K562 (cell line): ENCODE data around the gene GABRB3.

Experiments used
- CHD2 ChIP-seq: IDR thresholded peaks from 2 replicates; pipeline ENCODE4 v1.6.1; 2011; ENCODE audit warnings: low read depth, low read length
- HDAC2 ChIP-seq: fragments of 450-650 bp; IDR thresholded peaks from 2 replicates; pipeline ENCODE4 v1.6.1; 2016; ENCODE audit warnings: mild to moderate bottlenecking
- HIVEP1 ChIP-seq: fragments of 250-450 bp; sonication (Bioruptor Pico); IDR thresholded peaks from 2 replicates; pipeline ENCODE4 v1.4.0; 2020; ENCODE audit warnings: mild to moderate bottlenecking
- KAT2B ChIP-seq: IDR thresholded peaks from one replicate; pipeline ENCODE4 v1.6.1; 2012; ENCODE audit warnings: low read depth, mild to moderate bottlenecking, control low read depth, inconsistent platforms, low read length, moderate library complexity
- PHF20 ChIP-seq: fragments of 450-650 bp; IDR thresholded peaks from 2 replicates; pipeline ENCODE4 v1.6.1; 2018; ENCODE audit not compliant: partially characterized antibody
- SOX6 ChIP-seq: fragments of 450-650 bp; IDR thresholded peaks from 2 replicates; pipeline ENCODE4 v1.6.1; 2014; ENCODE audit warnings: mild to moderate bottlenecking
- SRF ChIP-seq, 2 experiments: fragments of 250-450, 450-650 bp in 1 of 2; sonication (Bioruptor Pico) in 1 of 2; sonication (generic) in 1 of 2; formaldehyde crosslinking; IDR thresholded peaks; 2 replicates each; pipeline versions ENCODE4 v1.5.0 to v1.5.1; 2020 to 2022; ENCODE audit warnings: mild to moderate bottlenecking in 1 of 2, missing genetic modification reagents in 1 of 2
- TBP ChIP-seq: optimal IDR thresholded peaks from 2 replicates; pipeline ENCODE3; 2011; ENCODE audit warnings: low read depth, low read length, improper control_type of control experiment
- ZBTB7A ChIP-seq: IDR thresholded peaks from 2 replicates; pipeline ENCODE4 v1.6.1; 2011; ENCODE audit warnings: low read depth, mild to moderate bottlenecking, low read length, moderate library complexity, borderline replicate concordance; ENCODE audit not compliant: control insufficient read depth
- ZNF274 ChIP-seq: IDR thresholded peaks from 2 replicates; pipeline ENCODE4 v1.6.1; 2011; ENCODE audit warnings: low read depth, mild to moderate bottlenecking, low read length, moderate library complexity, borderline replicate concordance
- ZNF707 ChIP-seq: fragments of 250-450 bp; sonication (Bioruptor Pico); conservative IDR thresholded peaks from 2 replicates; pipeline ENCODE4 v1.8.0; 2022; ENCODE audit warnings: inconsistent platforms, mild to moderate bottlenecking, moderate library complexity
- TF ChIP-seq, protein P1 (sequence below): IDR thresholded peaks from 2 replicates; pipeline ENCODE4 v1.6.1; 2011; ENCODE audit not compliant: insufficient read length; ENCODE audit errors: extremely low read depth

GRCh38 chr15:26551473-26551872 lies 221.4 kb downstream of the GABRB3 start:
- TF ChIP-seq ZNF274, result no peak
- TF ChIP-seq SRF (CRISPR knock-in tag; IDR thresholded peaks at IDR 0.05), result no peak
- TF ChIP-seq CHD2, result no peak
- no peak for TF ChIP-seq SOX6
- TF ChIP-seq ZNF707, result no peak
- TF ChIP-seq, protein P1, sequence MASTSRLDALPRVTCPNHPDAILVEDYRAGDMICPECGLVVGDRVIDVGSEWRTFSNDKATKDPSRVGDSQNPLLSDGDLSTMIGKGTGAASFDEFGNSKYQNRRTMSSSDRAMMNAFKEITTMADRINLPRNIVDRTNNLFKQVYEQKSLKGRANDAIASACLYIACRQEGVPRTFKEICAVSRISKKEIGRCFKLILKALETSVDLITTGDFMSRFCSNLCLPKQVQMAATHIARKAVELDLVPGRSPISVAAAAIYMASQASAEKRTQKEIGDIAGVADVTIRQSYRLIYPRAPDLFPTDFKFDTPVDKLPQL, result no peak
- no peak for TF ChIP-seq KAT2B
- no peak for TF ChIP-seq TBP
- no peak for TF ChIP-seq HIVEP1 (CRISPR knock-in tag)
- no peak for TF ChIP-seq PHF20
- no peak for TF ChIP-seq HDAC2
- no peak for TF ChIP-seq ZBTB7A
